Activated CD8-positive, alpha-beta memory T cell treated with anti-CD3 and anti-CD28 coated beads, Interleukin-2, amount 50 U/mL, for 1 hour (primary cell): ENCODE data around the gene CMC4.

Experiments
- DNase-seq: peaks from one replicate; pipeline ENCODE4 v3.0.0-alpha.2; 2020; ENCODE audit errors: extremely low read depth

The CMC4 gene, protein sequence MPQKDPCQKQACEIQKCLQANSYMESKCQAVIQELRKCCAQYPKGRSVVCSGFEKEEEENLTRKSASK

DNA sequence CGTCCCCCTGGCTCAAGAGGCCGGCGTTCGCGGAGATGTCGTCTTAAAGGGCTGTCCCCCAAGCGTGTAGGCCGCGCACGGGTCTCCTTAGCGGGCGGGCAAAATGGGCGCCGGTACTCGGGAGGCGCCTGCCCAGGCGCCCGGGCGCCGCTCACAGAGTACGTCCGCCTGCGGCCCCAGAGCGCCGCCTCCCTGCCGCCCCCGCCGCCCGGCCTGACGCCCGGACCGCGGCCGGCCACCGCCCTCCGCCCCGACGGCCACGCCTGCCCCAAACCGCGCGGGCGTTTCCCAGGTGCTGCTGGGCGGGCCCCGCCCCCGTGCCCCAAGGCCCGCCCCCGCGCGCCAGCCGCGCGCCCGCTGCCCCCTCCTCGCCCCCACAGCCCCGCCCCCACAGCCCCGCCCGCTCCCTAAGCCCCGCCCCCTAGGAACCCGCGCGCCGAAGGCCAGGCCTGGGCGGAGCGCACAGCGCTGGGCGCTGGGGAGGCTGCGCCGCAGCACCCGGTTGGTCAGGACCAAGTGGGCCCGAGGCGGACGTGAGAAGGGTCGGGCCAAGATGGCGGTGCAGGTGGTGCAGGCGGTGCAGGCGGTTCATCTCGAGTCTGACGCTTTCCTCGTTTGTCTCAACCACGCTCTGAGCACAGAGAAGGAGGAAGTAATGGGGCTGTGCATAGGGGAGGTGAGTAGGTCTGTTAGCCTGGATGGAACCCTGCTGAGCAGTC, at the start of gene CMC4, which contains the start of the genes BRCC3 and MTCP1:
Gene CMC4 (minus strand): TSS at position 162 of the 719 bp plus-strand sequence. CDS start 7,113 bp downstream, outside the sequence.
Gene BRCC3 (plus strand): TSS at position 534 of the 719 bp plus-strand sequence. CDS start 20 bp downstream, at position 554.
Gene MTCP1 (minus strand): TSS at position 162 of the 719 bp plus-strand sequence. CDS start 5,126 bp downstream, outside the sequence.
- peak; percentile 35 for DNase-seq

DNA sequence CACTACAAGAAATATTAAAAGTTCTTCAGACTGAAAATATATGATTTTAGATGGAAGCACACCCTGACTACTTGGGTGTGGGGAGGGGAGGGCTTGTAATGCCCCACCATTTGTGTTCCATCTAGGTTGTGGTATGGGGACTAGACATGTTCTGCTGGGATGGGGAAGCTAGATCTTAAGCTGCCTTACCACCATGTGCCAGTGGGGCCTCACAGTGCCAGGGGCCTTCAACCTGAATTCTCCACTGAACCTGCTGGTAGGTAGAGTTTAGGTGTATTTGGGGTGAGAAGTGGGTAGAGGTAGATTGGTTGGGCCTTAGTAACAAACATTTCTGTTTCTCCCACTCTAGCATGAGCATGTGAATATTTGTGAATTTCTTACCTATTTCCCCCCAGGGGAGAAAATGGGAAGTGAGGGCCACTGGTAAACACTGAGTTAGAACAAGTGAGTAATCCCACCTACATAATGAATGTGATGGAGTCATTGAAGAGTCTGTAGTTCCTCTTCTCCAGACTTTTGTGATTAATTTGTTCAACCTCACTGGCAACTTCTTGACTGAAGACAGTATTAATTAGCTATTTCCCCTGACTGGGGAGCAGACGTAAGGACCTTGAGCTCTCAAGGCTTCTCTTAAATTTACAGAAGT, 44.4 kb upstream of the CMC4 start:
- no peak for DNase-seq

DNA sequence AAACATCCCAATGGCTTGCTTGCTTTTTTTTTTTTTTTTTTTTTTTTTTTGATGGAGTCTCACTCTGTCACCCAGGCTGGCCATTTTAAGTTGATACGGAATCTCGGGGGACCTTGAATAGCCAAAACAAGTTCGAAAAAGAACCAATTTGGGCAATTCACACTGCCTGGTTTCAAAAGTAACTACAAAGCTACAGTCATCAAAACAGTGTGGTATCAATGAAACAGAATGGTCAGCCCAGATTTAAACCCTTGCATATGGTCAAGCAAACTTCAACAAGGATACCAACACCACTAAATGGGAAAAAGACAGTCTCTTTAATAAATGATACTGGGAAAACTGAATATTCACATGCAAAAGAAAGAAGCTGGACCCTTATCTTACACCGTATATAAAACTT, 42.2 kb upstream of the CMC4 start:
- no peak for DNase-seq

DNA sequence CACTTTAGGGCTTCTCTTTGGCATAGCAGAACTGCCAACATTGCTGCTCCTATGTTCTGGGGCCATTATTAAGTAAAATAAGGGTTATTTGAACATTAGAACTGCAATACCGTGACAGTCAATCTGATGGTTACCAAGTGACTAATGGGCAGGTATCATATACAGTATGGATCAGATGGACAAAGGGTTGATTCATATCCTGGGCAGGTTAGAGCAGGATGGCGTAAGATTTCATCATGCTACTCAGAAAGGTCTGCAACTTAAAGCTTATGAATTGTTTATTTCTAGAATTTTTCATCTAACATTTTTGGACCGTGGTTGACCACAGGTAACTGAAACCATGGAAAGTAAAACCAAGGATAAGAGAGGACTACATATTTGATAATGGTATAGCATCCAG, 41.2 kb upstream of the CMC4 start:
- DNase-seq = no peak

DNA sequence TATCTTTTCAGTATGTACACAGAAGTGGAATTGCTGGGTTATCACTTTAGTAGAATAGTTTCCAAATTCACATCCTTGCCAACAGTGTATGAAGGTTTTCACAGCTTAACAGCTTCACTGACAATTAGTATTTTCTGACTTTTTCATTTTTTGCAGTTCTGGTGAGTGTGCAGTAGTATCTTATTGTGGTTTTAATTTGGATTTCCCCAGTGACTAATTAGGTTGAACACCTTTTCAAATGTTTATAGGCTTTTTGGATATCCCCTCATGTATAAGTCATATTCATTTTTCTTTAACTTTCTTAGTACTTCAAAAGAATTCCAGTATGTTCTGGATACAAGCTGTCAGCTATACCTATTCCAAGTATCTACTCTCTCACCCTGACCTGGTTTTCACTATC, 37.5 kb upstream of the CMC4 start:
- no peak for DNase-seq

DNA sequence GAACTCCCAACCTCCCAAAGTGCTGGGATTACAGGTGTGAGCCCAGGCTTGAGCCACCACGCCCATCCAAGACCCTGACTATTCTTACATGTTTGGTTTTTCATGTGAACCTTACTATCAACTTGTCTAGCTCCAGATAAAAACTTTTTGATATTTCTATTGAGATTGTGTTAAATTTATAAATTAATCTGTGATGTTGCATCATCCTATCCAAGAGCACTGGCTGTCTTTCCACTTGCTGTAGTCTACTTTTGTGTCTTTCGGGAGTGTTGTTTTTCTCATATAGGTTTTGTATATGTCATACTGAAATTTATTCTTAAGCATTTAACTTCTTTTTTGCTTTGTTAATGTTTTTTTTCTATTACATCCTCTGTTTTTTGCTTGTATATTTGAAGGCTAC, 35.0 kb upstream of the CMC4 start:
- DNase-seq = no peak

DNA sequence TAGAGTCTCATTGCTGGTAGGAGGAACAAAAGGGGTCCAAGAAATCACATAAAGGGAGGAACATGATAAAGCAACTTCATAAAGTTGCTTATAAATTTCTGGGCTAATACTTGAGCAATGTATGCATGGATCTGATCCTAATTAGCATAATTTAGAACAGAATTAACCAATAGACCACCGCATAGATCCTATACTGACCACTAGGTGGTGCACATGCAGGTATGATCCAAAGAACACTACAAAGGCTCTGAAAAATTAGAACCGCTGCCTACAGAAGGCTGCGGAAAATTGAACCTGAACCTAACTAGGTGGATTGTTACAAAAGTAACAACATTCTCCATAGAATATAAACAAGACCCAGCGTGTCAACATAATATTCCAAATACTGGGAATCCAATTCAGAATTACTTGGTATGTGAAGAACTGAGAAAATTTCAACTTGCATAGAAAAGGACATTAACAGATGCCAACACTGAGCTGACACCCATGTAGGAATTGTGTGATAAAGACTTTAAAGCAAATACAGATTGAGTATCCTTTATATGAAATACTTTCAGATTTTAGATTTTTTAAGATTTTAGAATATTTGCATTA, 23.6 kb upstream of the CMC4 start:
- DNase-seq = no peak

DNA sequence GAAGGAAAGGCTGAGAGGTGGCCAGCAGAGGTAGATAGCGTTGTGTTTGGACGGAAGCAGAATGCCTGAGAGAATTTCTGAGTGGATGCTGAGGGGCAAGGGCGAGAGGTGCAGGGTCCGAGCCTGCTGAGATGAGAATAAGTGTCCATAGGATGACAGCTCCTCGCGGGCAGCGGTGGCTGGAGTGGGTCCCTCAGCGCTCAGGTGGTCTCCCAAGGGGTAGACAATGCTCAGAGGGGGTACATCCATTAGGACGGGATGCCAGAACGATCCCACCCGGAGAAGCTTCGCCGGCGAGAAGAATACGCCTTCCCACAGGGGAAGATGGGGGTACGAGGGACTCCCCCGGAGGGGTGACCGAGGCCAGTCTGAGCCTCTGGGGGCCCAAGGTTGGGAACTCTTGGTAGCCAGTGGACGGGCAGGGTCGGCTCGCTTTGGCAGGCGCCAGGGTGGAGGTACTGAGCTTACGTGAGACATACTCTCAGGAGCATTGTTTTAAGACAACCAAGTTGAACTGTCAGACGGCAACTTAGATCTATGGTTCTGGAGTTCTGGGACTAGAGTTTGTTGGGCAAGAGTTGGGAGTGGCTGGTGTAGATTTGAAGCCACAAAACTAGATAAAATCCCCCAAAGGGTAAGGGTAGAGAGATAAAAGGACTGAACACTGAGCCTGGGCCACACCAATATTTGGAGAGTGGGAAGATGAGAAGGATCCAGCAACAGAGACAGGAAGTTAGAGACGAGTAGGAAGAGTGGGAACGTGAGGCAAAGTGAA, 16.2 kb upstream of the CMC4 start:
- no peak for DNase-seq

DNA sequence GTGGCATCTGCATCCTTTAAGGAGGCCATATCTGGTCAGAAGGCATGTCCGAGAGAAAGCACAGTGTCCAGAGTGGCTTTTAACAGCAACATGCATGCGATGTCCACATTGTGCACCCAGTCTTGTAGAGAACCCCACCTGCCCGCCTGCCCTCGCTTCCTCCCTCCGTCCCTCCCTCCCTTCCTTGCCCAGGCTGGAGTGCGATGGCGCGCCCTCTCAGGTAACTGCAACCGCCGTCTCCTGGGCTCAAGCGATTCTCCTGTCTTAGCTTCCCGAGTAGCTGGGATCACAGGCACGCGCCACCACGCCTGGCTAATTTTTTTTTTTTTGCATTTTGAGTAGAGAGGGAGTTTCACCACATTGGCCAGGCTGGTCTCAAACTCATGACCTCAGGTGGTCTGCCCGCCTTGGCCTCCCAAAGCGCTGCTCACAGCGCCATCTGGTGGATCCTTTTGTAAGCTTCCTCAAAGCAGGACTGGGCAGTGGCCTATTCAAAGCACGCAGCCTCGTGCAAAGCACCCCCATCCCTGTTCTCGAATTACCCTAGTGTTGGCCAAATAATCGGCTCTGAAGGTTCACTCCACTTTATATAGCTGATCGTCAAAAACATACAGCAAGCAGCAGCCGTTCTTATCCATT, 15.4 kb upstream of the CMC4 start:
- no peak for DNase-seq

DNA sequence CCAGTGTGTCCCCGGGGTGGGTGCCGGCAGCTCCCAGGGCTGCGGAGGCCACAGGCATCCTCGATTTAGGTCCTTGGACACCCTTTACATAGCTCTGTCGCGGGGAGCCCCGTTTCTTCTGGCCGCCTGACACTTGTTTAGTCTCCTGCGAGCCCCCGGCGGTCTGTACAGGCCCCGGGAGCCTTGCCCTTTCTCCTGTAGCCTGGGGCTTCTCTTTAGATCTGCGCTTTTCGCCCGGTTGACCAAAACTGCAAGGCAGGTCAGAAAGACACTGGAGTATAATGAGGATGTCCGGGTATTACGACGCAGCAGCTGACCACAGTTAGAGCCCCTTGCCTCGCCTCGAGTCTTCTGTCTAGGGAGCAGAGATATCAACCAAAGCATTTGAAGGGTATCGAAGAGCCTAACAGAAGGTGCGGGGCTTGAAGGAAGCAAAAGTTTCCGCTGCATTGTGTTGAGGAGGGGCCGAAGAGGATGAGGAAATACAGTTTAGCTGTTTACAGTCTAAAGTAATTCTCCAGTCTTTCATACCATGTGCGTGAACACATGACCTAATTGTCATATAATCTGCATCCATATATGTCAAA, 851 bp upstream of the CMC4 start:
- no peak for DNase-seq

DNA sequence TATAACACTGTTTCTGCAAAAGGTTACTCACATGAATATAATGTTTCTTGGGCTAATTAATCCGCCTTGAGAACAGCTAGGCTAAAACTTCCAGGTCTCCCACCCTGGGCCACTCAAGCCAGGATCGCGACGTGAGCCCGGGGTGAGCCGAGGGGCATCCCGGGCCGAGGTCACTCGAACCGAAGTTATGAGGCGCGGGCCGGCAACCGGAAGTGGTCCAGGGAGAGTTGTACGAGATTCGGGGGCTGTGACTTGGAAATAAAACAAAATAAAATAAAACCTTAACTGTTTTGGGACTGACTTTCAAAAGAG, 317 bp downstream of the CMC4 start:
- no peak for DNase-seq

DNA sequence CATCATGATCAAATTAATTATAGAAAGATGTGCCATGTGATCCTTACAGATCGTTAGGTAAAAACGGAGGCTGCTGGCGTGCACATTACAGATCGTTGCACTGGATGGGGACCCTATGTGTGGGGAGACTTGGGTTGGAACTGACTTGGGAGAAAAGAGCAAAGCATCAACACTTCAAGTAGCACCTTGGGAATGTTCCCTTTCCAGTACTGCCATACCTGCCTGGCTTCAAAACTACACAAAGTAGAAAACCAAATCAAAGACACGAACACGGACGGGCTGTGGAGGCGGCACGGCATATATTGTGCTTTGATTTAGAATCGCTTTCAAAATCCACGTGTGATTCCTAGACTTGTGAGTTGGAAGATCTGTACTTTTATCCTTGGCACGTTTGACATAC, 898 bp downstream of the CMC4 start:
- DNase-seq = no peak

DNA sequence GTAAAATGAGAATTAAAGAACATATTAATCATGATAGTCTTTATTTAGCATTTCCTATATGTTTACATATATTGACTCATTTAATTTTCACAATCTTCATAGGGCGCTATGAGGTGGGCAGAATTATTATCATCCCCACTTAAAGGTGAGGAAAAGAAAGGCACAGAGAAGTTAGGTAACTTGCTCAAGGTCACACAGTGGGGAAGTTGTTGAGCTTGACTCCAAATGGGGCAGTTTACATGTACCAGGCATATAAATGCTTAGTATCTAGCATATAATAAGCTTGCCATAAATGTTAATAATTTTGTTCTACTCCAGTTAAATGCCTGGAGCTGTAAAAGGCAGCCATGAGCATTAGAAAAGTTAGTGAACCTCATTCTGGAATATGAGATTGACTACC, 1.5 kb downstream of the CMC4 start:
- no peak for DNase-seq

DNA sequence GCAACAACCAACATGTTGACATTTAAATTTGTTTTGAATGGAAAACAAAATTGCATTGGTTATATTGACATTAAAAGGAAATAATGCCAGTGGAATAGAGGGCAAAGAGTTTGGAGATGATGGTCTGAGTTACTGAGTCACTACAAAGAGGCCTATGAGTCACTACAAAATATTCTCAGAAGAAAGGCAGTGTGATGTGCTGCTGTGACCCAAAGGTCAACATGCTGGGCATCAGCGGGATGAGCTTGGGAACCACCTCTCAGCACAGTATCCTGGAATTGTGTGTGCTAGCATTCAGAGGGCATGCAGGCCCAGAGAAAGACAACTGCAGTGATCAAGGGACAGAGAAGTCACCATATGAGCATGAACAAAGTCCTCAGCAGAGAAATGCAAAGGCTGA, 2.8 kb downstream of the CMC4 start:
- no peak for DNase-seq

DNA sequence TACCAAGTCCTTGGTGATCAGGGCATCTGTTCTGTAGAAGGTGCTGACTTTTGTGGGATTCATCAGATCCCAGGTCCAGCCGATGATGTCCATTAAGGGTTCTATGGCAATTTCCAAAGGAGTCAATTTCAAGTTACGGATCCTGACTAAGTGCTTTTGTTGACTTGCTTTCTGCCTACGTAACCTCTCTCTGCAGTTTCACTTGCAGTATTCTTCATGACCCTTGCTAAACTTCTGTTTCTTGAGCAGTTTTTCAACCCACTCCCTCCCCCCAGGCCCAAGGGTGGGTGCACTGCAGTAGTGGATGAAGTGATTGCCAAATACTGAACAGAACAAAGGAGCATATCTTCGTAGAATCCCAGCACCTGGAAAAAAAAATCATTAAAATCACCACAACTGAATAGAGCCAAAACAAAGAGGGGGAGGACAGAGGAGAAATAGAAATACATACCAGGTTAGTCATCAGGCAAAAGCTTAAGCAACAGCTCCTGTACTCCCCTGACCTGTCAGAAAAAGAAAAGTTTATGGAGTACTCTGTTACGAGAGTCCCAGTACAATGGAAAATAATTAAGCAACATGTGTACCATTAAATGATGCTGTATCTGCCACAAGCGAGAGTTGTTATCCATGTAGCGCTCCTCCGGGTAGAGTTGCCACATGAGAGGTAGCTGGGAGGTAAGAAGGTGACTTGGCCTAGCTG, 5.8 kb downstream of the CMC4 start:
- DNase-seq = no peak

DNA sequence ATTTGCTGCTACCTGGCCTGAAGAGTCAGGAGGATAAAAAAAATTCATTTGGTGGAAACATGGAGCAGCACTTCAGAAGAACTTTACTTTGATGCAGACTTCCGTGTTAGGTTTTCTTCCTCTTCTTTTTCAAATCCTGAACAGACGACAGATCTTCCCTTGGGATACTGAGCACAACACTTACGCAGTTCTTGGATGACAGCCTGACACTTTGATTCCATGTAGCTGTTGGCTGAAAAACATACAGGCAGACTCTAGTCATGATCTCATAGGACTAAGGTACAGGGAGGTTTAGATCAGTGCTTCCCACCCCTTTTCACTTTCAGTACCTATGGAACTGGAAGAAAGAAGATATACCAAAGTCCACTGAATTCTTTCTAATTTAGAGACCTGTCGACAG, 9.2 kb downstream of the CMC4 start:
- DNase-seq = no peak

DNA sequence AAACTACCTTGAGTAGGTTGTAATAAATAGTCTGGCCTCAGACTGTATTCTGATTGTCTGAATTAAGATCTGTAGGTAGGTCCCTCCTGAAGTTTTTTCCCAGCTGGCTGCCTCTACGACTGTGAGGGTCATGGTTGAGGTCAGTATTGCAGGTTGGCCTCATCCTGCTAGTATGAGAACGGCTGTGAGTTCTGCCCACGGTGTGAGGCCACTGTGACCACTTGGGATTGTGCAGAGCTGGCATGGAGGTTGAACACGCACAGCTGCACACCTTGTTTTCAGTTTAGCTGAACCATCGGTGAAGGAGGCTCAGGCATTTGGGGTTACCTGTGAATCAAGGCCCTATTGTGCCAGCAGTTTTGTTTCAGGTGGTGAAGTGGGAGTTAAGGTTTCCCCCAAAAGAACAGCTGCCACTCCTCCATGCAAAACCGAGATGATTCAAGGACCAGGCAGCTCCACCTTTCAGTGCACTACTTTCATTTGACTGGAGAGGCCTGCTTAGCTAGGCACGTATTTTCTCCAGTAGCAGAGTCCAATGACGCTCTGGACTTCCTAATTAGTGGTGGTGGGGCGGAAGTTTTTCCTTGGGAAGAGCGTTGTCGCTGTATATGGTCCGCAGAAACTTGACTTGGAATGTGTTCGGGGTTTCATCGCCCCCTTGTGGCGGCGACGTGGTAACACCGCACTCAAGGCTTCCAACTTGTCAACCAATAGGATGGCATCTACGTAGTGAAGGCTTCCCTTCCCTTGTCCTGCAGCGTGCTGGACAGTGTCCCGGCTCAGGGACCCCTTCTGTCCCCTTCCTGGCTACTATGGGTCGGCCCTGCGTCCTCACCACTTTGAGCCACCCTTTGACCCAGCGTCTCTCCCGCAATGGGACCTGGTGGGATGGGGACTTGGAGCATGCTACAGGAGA, 13.8 kb downstream of the CMC4 start:
- no peak for DNase-seq

DNA sequence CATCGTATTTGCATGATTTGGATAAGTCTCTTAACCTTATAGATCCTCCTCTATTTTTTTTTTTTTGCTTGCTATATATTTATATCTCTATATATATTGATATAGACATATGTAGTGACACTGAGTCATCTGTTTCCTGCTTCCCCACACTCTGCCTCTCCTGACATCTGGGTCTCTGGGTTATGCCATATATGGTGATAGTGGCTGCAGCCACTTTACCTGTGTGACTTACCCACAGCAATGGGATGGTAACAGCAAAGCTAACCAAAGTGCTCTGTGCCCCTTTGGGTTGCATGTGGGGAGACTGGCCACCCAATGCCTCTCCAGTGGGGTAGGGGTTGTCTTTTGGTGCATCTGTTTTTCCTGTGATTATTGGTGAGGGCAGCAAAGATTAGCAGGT, 14.5 kb downstream of the CMC4 start:
- DNase-seq = no peak

DNA sequence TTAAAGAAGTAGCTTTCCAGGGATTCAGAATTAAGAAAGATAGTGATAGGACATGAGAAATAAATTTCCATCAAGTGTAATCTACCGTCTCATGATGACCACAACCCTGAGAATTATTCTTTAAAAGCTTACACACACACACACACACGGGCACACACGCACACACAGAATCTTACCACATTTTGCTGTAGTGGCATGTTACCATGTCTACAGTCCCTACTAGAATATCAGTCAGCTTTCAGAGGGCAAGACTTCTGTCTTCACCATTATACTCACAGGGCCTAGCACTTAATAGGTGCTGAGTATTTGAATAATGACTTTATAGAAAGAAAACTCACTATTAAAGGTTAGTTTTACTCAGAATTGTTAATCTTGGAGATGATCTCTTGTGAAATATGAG, 15.4 kb downstream of the CMC4 start:
- DNase-seq = no peak

DNA sequence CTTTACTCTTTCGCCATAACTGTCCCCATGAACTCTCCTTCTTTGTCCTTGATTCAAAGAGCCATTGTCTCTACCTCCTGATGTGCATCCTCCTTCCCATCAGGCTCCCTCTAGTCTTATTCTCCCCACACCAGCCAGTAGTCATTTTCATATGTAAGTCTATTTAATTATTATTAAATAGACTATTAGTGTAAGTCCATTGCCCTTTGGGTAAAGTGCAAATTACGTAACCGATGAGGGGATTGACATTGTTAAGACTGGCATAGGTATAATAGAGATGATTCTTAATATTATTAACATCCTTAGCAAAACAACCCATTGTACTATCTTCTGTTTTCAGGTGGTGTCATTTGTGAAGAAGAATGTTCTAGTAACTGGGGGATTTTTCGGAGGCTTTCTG, 16.7 kb downstream of the CMC4 start:
- no peak for DNase-seq
